ENCODE measurements around the gene SSH2.

Gene SSH2

GRCh38 chr17:29576214-29577000, 353.6 kb downstream of the SSH2 start:
- DNase-seq (ENCODE audit: low read depth): no peak
